H1 (cell line): ENCODE data around the gene STT3B. TPM values are rescaled to one million over a fixed set of nuclear protein-coding genes. Genes with fewer than 3 reads are reported as not detected.

Experiments
- CTCF ChIA-PET: fragments of 300-600 bp; sonication (Branson Sonifier 250); formaldehyde crosslinking; loops from one replicate; lab custom pipeline; 2021; ENCODE audit not compliant: partially characterized antibody; lab: Charles Lee
- POLR2A ChIA-PET: fragments of 300-600 bp; sonication (Branson Sonifier 250); formaldehyde crosslinking; loops from one replicate; lab custom pipeline; 2021; ENCODE audit warnings: inconsistent platforms; ENCODE audit not compliant: partially characterized antibody; lab: Charles Lee
- DNase-seq, 2 experiments: peaks; one replicate each; pipeline versions ENCODE4 v3.0.0 to v3.0.0-alpha.2; 2010 to 2022; ENCODE audit warnings: low spot score in 2 of 2, low read depth in 1 of 2, mixed read lengths in 1 of 2
- FAIRE-seq: peaks from 2 replicates; lab custom pipeline; 2011; peaks lifted over from hg19 to GRCh38; lab: Jason Lieb, UNC
- H2AFZ ChIP-seq: 2 replicates; pipeline ENCODE4 v1.8.1; 2012; ENCODE audit warnings: low read length, inconsistent platforms
- H2AK5ac ChIP-seq: 2 replicates; pipeline ENCODE4 v1.6.1; 2013; ENCODE audit warnings: low read depth, low read length
- H2BK120ac ChIP-seq: replicated peaks from 2 replicates; pipeline ENCODE3; 2013; ENCODE audit warnings: low read depth, low read length, inconsistent platforms
- H2BK12ac ChIP-seq: 2 replicates; pipeline ENCODE4 v1.6.1; 2013; ENCODE audit warnings: low read depth, low read length
- H2BK15ac ChIP-seq: 2 replicates; pipeline ENCODE4 v1.6.1; 2013; ENCODE audit warnings: low read length
- H2BK20ac ChIP-seq: 2 replicates; pipeline ENCODE4 v1.6.1; 2013; ENCODE audit warnings: low read length
- H2BK5ac ChIP-seq: 2 replicates; pipeline ENCODE4 v1.6.1; 2013; ENCODE audit warnings: low read depth, low read length
- H3K14ac ChIP-seq: 2 replicates; pipeline ENCODE4 v1.6.1; 2013; ENCODE audit warnings: inconsistent platforms; ENCODE audit not compliant: insufficient read length
- H3K18ac ChIP-seq: 2 replicates; pipeline ENCODE4 v1.6.1; 2013; ENCODE audit warnings: low read length; ENCODE audit errors: extremely low read depth
- H3K23ac ChIP-seq: 2 replicates; pipeline ENCODE4 v1.6.1; 2013; ENCODE audit warnings: inconsistent platforms; ENCODE audit not compliant: insufficient read length
- H3K23me2 ChIP-seq: 2 replicates; pipeline ENCODE4 v1.6.1; 2013; ENCODE audit warnings: low read depth, low read length
- H3K27ac ChIP-seq: 2 replicates; pipeline ENCODE4 v1.6.1; 2011; ENCODE audit warnings: low read depth, low read length, inconsistent platforms
- H3K27me3 ChIP-seq, 4 experiments: replicated peaks in 1 of 4; 1 replicate in 1 of 4; 2 replicates in 3 of 4; pipeline versions ENCODE4 v1.6.1 to v1.8.1; 2011 to 2013; ENCODE audit warnings: low read length in 3 of 4, mild to moderate bottlenecking in 3 of 4, inconsistent platforms in 2 of 4, mixed read lengths in 2 of 4, moderate library complexity in 1 of 4; ENCODE audit not compliant: control insufficient read depth in 3 of 4, insufficient read depth in 3 of 4; ENCODE audit errors: extremely low read depth in 1 of 4
- H3K36me3 ChIP-seq, 4 experiments: 2 replicates each; pipeline versions ENCODE4 v1.6.1 to v1.8.1; 2011 to 2013; ENCODE audit warnings: mild to moderate bottlenecking in 4 of 4, low read length in 3 of 4, moderate library complexity in 2 of 4, control low read depth in 1 of 4, inconsistent platforms in 1 of 4; ENCODE audit not compliant: insufficient read depth in 4 of 4, control insufficient read depth in 2 of 4
- H3K4ac ChIP-seq: replicated peaks from 2 replicates; pipeline ENCODE3; 2013; ENCODE audit warnings: low read length, low read depth, mixed read lengths, inconsistent platforms; ENCODE audit not compliant: insufficient read length
- H3K4me1 ChIP-seq, 4 experiments: replicated peaks in 1 of 4; 1 replicate in 1 of 4; 2 replicates in 3 of 4; pipeline versions ENCODE4 v1.6.1 to v1.8.1; 2011 to 2013; ENCODE audit warnings: low read length in 3 of 4, inconsistent platforms in 2 of 4, mixed read lengths in 1 of 4; ENCODE audit not compliant: insufficient read depth in 4 of 4, control insufficient read depth in 3 of 4
- H3K4me2 ChIP-seq, 2 experiments: 2 replicates each; pipeline versions ENCODE4 v1.6.1 to v1.8.1; 2011 to 2013; ENCODE audit warnings: low read depth in 2 of 2, low read length in 2 of 2, control low read depth in 1 of 2, inconsistent platforms in 1 of 2, mild to moderate bottlenecking in 1 of 2; ENCODE audit not compliant: insufficient read depth in 1 of 2
- H3K4me3 ChIP-seq, 4 experiments: fragments of 200-600, 300-600 bp in 1 of 4; sonication (generic), shearing (Covaris generic), sonication (Bioruptor Twin) in 1 of 4; 2 replicates each; pipeline versions ENCODE4 v1.5.1 to v1.8.1; 2011 to 2016; ENCODE audit warnings: low read length in 4 of 4, low read depth in 3 of 4, control low read depth in 2 of 4, inconsistent platforms in 2 of 4, mild to moderate bottlenecking in 2 of 4, mixed read lengths in 1 of 4, moderate library complexity in 1 of 4; ENCODE audit not compliant: insufficient read depth in 2 of 4; ENCODE audit errors: extremely low read depth in 1 of 4
- H3K56ac ChIP-seq: replicated peaks from 2 replicates; pipeline ENCODE3; 2013; ENCODE audit warnings: low read depth, mild to moderate bottlenecking, mixed read lengths, low read length, inconsistent platforms; ENCODE audit not compliant: insufficient read length
- H3K79me1 ChIP-seq: 2 replicates; pipeline ENCODE4 v1.6.1; 2013; ENCODE audit warnings: low read depth, low read length, control low read depth
- H3K79me2 ChIP-seq, 2 experiments: 2 replicates each; pipeline versions ENCODE4 v1.6.1 to v1.8.1; 2012 to 2013; ENCODE audit warnings: low read length in 2 of 2, mild to moderate bottlenecking in 2 of 2, inconsistent platforms in 1 of 2; ENCODE audit not compliant: insufficient read depth in 2 of 2, control insufficient read depth in 1 of 2
- H3K9ac ChIP-seq, 4 experiments: replicated peaks in 1 of 4; 1 replicate in 1 of 4; 2 replicates in 3 of 4; pipeline versions ENCODE4 v1.6.1 to v1.8.1; 2011 to 2013; ENCODE audit warnings: low read depth in 3 of 4, low read length in 3 of 4, control low read depth in 2 of 4, mild to moderate bottlenecking in 2 of 4, moderate library complexity in 2 of 4, inconsistent platforms in 1 of 4; ENCODE audit errors: extremely low read depth in 1 of 4
- H3K9me3 ChIP-seq, 2 experiments: 2 replicates each; pipeline versions ENCODE4 v1.6.1 to v1.8.1; 2012 to 2013; ENCODE audit warnings: mild to moderate bottlenecking in 2 of 2, moderate library complexity in 2 of 2, control low read depth in 1 of 2, inconsistent platforms in 1 of 2, low read depth in 1 of 2, low read length in 1 of 2, mixed read lengths in 1 of 2; ENCODE audit not compliant: insufficient read depth in 2 of 2
- H4K20me1 ChIP-seq, 2 experiments: replicated peaks in 1 of 2; 2 replicates each; pipeline versions ENCODE3 to v1.8.1; 2011 to 2013; ENCODE audit warnings: inconsistent platforms in 2 of 2, low read length in 2 of 2, mild to moderate bottlenecking in 1 of 2; ENCODE audit not compliant: insufficient read depth in 2 of 2, control insufficient read depth in 1 of 2
- H4K5ac ChIP-seq: 2 replicates; pipeline ENCODE4 v1.6.1; 2013; ENCODE audit warnings: low read length, low read depth, mixed read lengths, inconsistent platforms; ENCODE audit not compliant: insufficient read length
- H4K8ac ChIP-seq: 2 replicates; pipeline ENCODE4 v1.8.0; 2013; ENCODE audit warnings: mild to moderate bottlenecking, moderate library complexity, low read length, inconsistent platforms; ENCODE audit not compliant: insufficient read depth; ENCODE audit errors: extremely low read depth
- H4K91ac ChIP-seq: replicated peaks from 2 replicates; pipeline ENCODE3; 2013; ENCODE audit warnings: low read length, mixed read lengths, inconsistent platforms; ENCODE audit not compliant: insufficient read length
- CHD2 ChIP-seq: IDR thresholded peaks from 2 replicates; pipeline ENCODE4 v1.6.1; 2012; ENCODE audit warnings: low read length, improper control_type of control experiment
- EGR1 ChIP-seq: IDR thresholded peaks from 2 replicates; pipeline ENCODE4 v1.6.1; 2011; ENCODE audit warnings: low read depth, low read length, borderline replicate concordance
- KDM4A ChIP-seq: IDR thresholded peaks from one replicate; pipeline ENCODE4 v1.7.1; 2012; ENCODE audit warnings: low read depth, mild to moderate bottlenecking, moderate library complexity, low read length, inconsistent platforms; ENCODE audit not compliant: severe bottlenecking
- NANOG ChIP-seq: IDR thresholded peaks from 2 replicates; pipeline ENCODE4 v1.6.1; 2011; ENCODE audit warnings: low read length, low read depth, mild to moderate bottlenecking, inconsistent platforms; ENCODE audit not compliant: insufficient read depth, poor library complexity, severe bottlenecking
- PHF8 ChIP-seq: fragments of 200-600 bp; sonication (generic); conservative IDR thresholded peaks from 2 replicates; pipeline ENCODE4 v1.7.1; 2012; ENCODE audit warnings: low read depth, mild to moderate bottlenecking, inconsistent platforms, low read length, moderate library complexity
- POU5F1 ChIP-seq: IDR thresholded peaks from 2 replicates; pipeline ENCODE4 v1.6.1; 2011; ENCODE audit warnings: low read depth, mild to moderate bottlenecking, low read length, moderate library complexity
- SUZ12 ChIP-seq: fragments of 200-600 bp; sonication (generic); IDR thresholded peaks from 2 replicates; pipeline ENCODE4 v1.6.1; 2012; ENCODE audit warnings: mild to moderate bottlenecking, inconsistent platforms, low read length, moderate library complexity, mixed read lengths
- TAF7 ChIP-seq: optimal IDR thresholded peaks from 2 replicates; pipeline ENCODE3; 2011; ENCODE audit warnings: low read depth, mild to moderate bottlenecking, inconsistent platforms, low read length, moderate library complexity, borderline replicate concordance
- TCF12 ChIP-seq: IDR thresholded peaks from 2 replicates; pipeline ENCODE4 v1.6.1; 2011; ENCODE audit warnings: low read depth, mild to moderate bottlenecking, low read length
- ZNF274 ChIP-seq: IDR thresholded peaks from 2 replicates; pipeline ENCODE4 v1.7.0; 2012; ENCODE audit warnings: low read length, borderline replicate concordance; ENCODE audit errors: extremely low read depth
- WGBS, 2 experiments: shearing (Covaris generic) in 1 of 2; methylation state at CpG; one replicate each; pipeline versions ENCODE4 v1.1.6 to v1.1.7; 2013 to 2015; ENCODE audit warnings: low lambda C conversion rate in 2 of 2, mixed read lengths in 2 of 2, inconsistent platforms in 1 of 2, low coverage in 1 of 2, missing lambda C conversion rate in 1 of 2; ENCODE audit not compliant: insufficient replicate concordance in 2 of 2, insufficient coverage in 1 of 2, insufficient read length in 1 of 2; ENCODE audit errors: extremely low coverage in 1 of 2, missing lambda C conversion rate in 1 of 2; 5-methylcytosine and 5-hydroxymethylcytosine counted together
- polyA plus RNA-seq, 7 experiments: library from polyadenylated mRNA; depleted of rRNA in 3 of 7; stranded (reverse) in 5 of 7; unstranded in 2 of 7; fragments of >200 nt in 5 of 7; fragments of 200-250 nt in 2 of 7; gene quantifications; 1 replicate in 5 of 7; 2 replicates in 1 of 7; 4 replicates in 1 of 7; pipeline versions ENCODE4 v1.2.1 to v1.2.3, GENCODE V29; 2011 to 2013; ENCODE audit warnings: missing spikeins in 2 of 7, mixed read lengths in 2 of 7
- total RNA-seq: library from RNA; stranded (reverse); fragmentation: NEBNext Ultra II Directional; extraction: Animal tissue kit (Norgen Biotek cat#: 25700); gene quantifications from 2 replicates; pipeline ENCODE4 v1.2.1, GENCODE V29; 2021
- TF ChIP-seq, protein P1 (sequence below): IDR thresholded peaks from 2 replicates; pipeline ENCODE4 v1.6.1; 2011; ENCODE audit warnings: low read depth, mild to moderate bottlenecking, low read length; ENCODE audit not compliant: insufficient read depth
- TF ChIP-seq, protein P2 (sequence below): IDR thresholded peaks from 2 replicates; pipeline ENCODE4 v1.6.1; 2012; ENCODE audit warnings: inconsistent platforms

Gene STT3B
- total and polyA plus RNA-seq, 2 of the 8 experiments (the other 6 are each of a cell fraction or from before 2014, with no cell fraction given) = 43.5 to 134 TPM

DNA sequence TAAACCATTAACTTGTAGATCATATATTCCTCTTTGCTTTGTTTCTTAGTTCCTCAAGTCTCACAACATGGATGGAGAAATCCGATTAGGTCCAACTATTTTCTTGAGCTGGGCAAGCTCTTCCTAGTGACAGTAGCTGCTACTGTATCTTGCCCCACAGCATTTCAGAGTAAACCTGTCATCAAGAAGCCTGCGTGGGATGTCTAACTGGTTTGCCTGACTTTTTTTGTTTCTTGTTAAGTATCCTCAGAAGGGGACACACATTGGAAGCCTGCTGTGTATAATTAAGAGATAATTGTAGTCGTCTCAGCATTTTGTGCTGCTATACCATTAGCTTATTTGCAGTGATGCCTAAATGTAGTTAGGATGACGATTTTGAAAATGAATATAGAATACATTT, 29.3 kb upstream of the STT3B start:
- H2BK12ac ChIP-seq = no peak overlapping the region
- no peaks in the 10 kb centered on the region for H3K23me2 ChIP-seq
- no peak overlapping the region for H4K91ac ChIP-seq
- CTCF ChIA-PET = interaction anchor here (0.7 to 0.8 kb wide), 2 partner anchors 53 to 59 kb away, joined by 3 read pairs; no protein-coding TSS in a partner anchor
- H3K79me1 ChIP-seq = no peaks in the 10 kb centered on the region
- H2AK5ac ChIP-seq = no peak overlapping the region
- no peak overlapping the region for H4K8ac ChIP-seq
- no peak overlapping the region for H4K5ac ChIP-seq
- no peaks in the 10 kb centered on the region for H3K9me3 ChIP-seq
- no peak overlapping the region for H2BK15ac ChIP-seq
- no peaks in the 10 kb centered on the region for H4K20me1 ChIP-seq
- H2BK120ac ChIP-seq = no peak overlapping the region
- H3K4me3 ChIP-seq = no peak overlapping the region
- POLR2A ChIA-PET = interaction anchor here (1.5 kb wide), 1 partner anchor 29 kb away, joined by 12 read pairs; the partner anchor contains the start of gene STT3B
- no peak overlapping the region for H3K14ac ChIP-seq
- WGBS, 2 experiments = 82 to 100% methylated on average over 1 to 4 of the region's 4 CpGs
- no peak for FAIRE-seq
- H3K79me2 ChIP-seq = no peaks in the 10 kb centered on the region
- no peaks in the 10 kb centered on the region for H3K36me3 ChIP-seq
- no peak overlapping the region for H3K56ac ChIP-seq
- peaks cover 4 to 20% (median 11%) of the 10 kb centered on the region in 4 experiments; a peak in 6 of 7 replicates for H3K4me1 ChIP-seq
- H3K23ac ChIP-seq = no peak overlapping the region
- no peak overlapping the region for H3K27ac ChIP-seq
- H3K4me2 ChIP-seq = no peak overlapping the region
- no peak for DNase-seq
- H3K9ac ChIP-seq = no peak overlapping the region
- no peak overlapping the region for H3K18ac ChIP-seq
- peaks cover 0 to 1% (median 0%) of the 10 kb centered on the region in 4 experiments; a peak in 1 of 7 replicates for H3K27me3 ChIP-seq
- H3K4ac ChIP-seq = no peak overlapping the region
- H2BK20ac ChIP-seq = no peak overlapping the region
- H2BK5ac ChIP-seq = no peak overlapping the region
- no peak overlapping the region for H2AFZ ChIP-seq
- TF ChIP-seq SUZ12 = no peak
- no peak for TF ChIP-seq TCF12
- TF ChIP-seq, protein P1, sequence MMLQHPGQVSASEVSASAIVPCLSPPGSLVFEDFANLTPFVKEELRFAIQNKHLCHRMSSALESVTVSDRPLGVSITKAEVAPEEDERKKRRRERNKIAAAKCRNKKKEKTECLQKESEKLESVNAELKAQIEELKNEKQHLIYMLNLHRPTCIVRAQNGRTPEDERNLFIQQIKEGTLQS = no peak
- no peak for TF ChIP-seq TAF7
- TF ChIP-seq, protein P2, sequence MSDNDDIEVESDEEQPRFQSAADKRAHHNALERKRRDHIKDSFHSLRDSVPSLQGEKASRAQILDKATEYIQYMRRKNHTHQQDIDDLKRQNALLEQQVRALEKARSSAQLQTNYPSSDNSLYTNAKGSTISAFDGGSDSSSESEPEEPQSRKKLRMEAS = no peak
- TF ChIP-seq CHD2 = no peak
- TF ChIP-seq PHF8 = no peak
- TF ChIP-seq NANOG = no peak
- no peak for TF ChIP-seq POU5F1
- TF ChIP-seq EGR1 = no peak
- TF ChIP-seq KDM4A = no peak
- no peak for TF ChIP-seq ZNF274
